Esophagus (tissue), 2 donors: ENCODE measurements around the gene LSAMP. TPM values are rescaled to one million over a fixed set of nuclear protein-coding genes. Genes with fewer than 3 reads are reported as not detected.

ENCODE experiments used
- H3K27ac ChIP-seq, 2 donors: one replicate each; pipeline ENCODE4 v1.5.1; 2013; ENCODE audit warnings: low read depth in 2 of 2, mild to moderate bottlenecking in 2 of 2, inconsistent platforms in 1 of 2, low read length in 1 of 2, moderate library complexity in 1 of 2
- H3K27me3 ChIP-seq, 2 donors: one replicate each; pipeline ENCODE4 v1.6.1; 2013; ENCODE audit warnings: low read length in 2 of 2, control low read depth in 1 of 2, mild to moderate bottlenecking in 1 of 2; ENCODE audit not compliant: insufficient read depth in 2 of 2, control insufficient read depth in 1 of 2
- H3K36me3 ChIP-seq, 2 donors: one replicate each; pipeline ENCODE4 v1.6.1; 2013; ENCODE audit warnings: low read length in 1 of 2; ENCODE audit not compliant: control insufficient read depth in 2 of 2, insufficient read depth in 2 of 2
- H3K4me1 ChIP-seq, 2 donors: one replicate each; pipeline ENCODE4 v1.6.1; 2013; ENCODE audit warnings: low read length in 1 of 2; ENCODE audit not compliant: control insufficient read depth in 2 of 2, insufficient read depth in 2 of 2
- H3K4me3 ChIP-seq, 2 donors: one replicate each; pipeline ENCODE4 v1.5.1; 2013; ENCODE audit warnings: low read length in 2 of 2, mild to moderate bottlenecking in 2 of 2, low read depth in 1 of 2, moderate library complexity in 1 of 2
- H3K9me3 ChIP-seq, 2 donors: one replicate each; pipeline ENCODE4 v1.6.1; 2013; ENCODE audit warnings: mild to moderate bottlenecking in 2 of 2, low read depth in 1 of 2, low read length in 1 of 2, moderate library complexity in 1 of 2; ENCODE audit not compliant: control insufficient read depth in 2 of 2, insufficient read depth in 1 of 2
- WGBS, 2 donors: extraction: QIAGEN DNeasy Blood & Tissue Kit; methylation state at CpG; one replicate each; pipeline ENCODE4 v1.1.7; 2013; 5-methylcytosine and 5-hydroxymethylcytosine counted together
- polyA plus RNA-seq, 2 donors: library from polyadenylated mRNA; stranded (reverse); fragments of 200-250 nt; gene quantifications; one replicate each; pipeline ENCODE4 v1.2.3, GENCODE V29; 2013
- donor health status: healthy with polysubstance abuse.
- donor health status: Bipolar disorder and iron deficiency.

Gene LSAMP
- polyA plus RNA-seq, 2 donors: 0.10 to 0.16 TPM

DNA sequence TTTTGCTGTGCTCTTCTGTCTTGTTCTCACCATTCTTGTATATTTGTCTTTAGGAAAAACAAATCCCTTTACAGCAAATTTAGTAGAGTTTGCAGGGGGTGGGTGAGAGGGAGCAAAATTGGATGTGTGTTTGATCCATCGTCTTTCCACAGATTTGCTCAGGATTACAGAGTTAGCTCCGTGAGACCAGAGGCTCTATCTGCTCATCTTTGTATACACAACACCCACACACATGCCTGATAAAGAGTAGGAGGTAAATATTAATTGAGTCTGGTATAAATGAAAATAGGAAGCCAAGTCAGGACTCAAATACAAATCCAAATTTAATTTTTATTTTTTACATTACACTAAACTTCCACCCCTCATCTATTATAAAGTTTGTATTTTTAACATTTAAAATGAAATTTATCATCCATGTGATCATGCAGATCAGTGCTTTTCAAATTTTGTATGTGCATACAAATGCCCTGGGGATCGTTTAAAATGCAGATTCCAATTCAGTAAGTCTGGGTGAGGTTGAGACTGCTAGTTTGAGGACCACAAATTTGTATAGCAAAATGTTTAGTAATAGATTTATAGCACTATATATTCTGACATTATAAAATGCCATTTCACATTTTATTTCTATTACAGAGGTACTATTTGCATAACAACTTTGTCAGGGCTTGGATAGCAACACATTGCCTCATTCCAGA, 326.7 kb downstream of the LSAMP start:
- H3K36me3 ChIP-seq: no peaks in the 10 kb centered on the region
- no peaks in the 10 kb centered on the region for H3K4me1 ChIP-seq
- WGBS, 2 donors: 39 to 42% methylated on average over 3 of the region's 3 CpGs
- H3K27ac ChIP-seq: no peak overlapping the region
- no peaks in the 10 kb centered on the region for H3K9me3 ChIP-seq
- no peak overlapping the region for H3K4me3 ChIP-seq
- H3K27me3 ChIP-seq: no peaks in the 10 kb centered on the region

DNA sequence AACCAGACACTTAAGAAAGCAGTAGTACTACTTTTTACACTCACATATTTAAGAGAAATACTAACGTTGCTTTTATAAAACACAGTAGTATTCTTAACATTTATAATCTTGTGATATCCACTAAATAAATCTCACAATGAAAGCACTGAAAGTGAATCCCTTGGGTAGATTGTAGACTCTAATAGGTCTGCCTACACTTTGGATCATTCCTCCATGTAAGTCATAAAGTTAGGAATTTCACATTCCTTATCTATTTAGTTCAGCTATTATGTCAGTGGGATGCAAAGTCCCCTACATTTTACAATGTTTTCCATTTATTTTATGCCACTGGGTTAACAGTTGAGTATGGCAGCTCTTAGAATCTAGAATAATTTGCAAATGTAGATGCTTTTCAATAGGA, 330.7 kb downstream of the LSAMP start:
- no peaks in the 10 kb centered on the region for H3K9me3 ChIP-seq
- H3K27ac ChIP-seq: no peak overlapping the region
- H3K4me1 ChIP-seq: no peaks in the 10 kb centered on the region
- H3K36me3 ChIP-seq: no peaks in the 10 kb centered on the region
- H3K27me3 ChIP-seq: no peaks in the 10 kb centered on the region
- H3K4me3 ChIP-seq: no peak overlapping the region
- WGBS, 2 donors: 75 to 77% methylated on average over 1 of the region's 1 CpG

DNA sequence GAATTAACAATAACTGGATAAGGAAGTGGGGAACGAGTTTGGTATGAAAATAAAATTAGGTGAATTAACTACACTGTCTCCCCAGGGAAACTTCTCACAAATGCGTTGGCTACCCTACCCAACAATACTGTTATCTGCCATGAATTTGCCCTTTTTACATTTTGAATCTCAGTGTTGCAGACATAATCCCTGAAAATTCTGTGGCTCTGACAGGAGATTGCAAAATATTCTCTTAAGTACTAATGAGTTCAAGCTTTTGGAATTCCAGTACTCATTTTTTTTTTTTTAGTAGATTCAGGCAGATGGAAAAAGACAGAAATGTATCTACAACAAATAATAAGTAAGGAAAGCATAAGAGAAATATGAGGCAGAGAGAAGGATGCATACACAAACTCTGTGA, 332.6 kb downstream of the LSAMP start:
- 49 to 68% methylated on average over 2 of the region's 2 CpGs for WGBS, 2 donors
- Histone ChIP-seq H3K36me3 (no peaks in the 10 kb centered on the region), H3K27ac (no peak overlapping the region), H3K4me1 (no peaks in the 10 kb centered on the region), H3K9me3 (no peaks in the 10 kb centered on the region), H3K27me3 (no peaks in the 10 kb centered on the region), H3K4me3 (no peak overlapping the region)

DNA sequence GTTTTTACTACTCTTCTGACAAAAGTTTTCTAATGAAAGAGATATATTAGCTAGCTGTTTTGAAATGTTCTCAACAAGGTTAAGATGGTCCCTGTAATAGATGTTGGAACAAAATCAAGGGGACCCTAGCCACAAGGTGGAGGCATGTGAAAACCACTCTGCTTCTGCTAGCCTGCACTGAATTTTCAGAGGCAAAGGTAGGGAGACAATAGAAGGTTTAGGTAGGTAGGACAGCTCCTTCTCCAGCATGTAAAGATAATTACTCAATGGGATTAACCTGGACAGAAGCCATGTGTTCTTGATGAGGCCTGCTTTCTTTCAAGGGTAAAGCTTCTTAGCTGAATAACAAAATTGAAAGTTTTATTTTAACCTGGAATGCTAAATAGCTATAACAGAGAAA, 333.5 kb downstream of the LSAMP start:
- Histone ChIP-seq H3K4me3 (no peak overlapping the region), H3K27me3 (no peaks in the 10 kb centered on the region)

DNA sequence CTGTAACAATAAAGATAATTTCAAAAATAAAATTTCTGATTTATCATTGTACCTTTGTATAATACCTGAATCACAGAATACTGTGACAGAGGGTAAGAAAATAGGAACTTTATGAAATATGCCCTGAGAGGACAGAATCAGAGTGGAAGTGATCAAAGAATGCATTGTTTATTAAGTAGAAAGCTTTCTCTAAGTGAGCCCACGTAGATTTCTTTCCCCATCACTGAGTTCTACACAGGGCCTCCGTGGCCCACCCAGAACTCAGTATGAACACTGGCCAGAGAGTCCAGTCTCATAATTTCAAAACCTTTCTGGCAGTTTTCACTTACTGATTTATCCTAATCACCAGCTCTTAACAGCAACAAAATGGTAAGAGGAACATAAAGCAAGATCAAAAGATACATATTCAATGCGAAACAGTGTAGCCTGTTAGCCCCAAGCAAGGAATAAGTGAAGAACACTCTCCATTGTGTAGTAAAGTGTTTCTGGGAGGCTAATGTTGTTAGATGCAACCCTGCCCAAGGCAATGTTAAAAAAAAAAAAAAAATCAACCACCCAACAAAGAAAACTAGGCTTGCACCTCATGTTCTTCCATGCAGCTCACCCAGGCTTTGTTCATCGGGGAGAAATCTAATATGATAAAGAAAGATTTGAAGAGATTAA, 341.3 kb downstream of the LSAMP start:
- no peaks in the 10 kb centered on the region for H3K4me1 ChIP-seq
- 81% methylated on average over 4 of the region's 4 CpGs for WGBS, 2 donors
- H3K27me3 ChIP-seq: no peaks in the 10 kb centered on the region
- H3K4me3 ChIP-seq: no peak overlapping the region
- no peaks in the 10 kb centered on the region for H3K9me3 ChIP-seq
- no peak overlapping the region for H3K27ac ChIP-seq
- H3K36me3 ChIP-seq: no peaks in the 10 kb centered on the region

More for the DNA sequence above, 333.5 kb downstream of the LSAMP start:
- Histone ChIP-seq H3K4me1 (no peaks in the 10 kb centered on the region), H3K27ac (no peak overlapping the region), H3K36me3 (no peaks in the 10 kb centered on the region), H3K9me3 (no peaks in the 10 kb centered on the region)

DNA sequence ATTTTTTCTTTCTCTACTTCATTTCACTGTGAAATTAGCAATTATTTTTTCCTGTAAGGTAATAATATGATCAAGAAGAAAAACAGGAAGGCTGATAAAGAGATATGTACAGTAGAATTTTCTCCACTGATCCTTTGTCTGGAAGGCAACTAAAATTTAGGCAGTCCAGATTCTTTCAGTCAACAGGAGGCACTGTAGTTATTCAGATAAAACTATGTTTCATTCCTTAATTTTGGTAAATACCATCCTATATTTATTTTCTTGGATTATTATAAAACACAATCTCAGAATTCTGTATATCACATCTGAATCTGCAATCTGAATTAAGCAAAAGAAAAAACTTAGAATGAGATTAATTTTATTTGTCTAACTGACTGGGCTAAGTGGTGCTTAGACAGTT, 343.2 kb downstream of the LSAMP start:
- no peak overlapping the region for H3K4me3 ChIP-seq
- H3K27me3 ChIP-seq: no peaks in the 10 kb centered on the region
- no peaks in the 10 kb centered on the region for H3K36me3 ChIP-seq
- no peak overlapping the region for H3K27ac ChIP-seq
- no peaks in the 10 kb centered on the region for H3K9me3 ChIP-seq
- H3K4me1 ChIP-seq: no peaks in the 10 kb centered on the region

DNA sequence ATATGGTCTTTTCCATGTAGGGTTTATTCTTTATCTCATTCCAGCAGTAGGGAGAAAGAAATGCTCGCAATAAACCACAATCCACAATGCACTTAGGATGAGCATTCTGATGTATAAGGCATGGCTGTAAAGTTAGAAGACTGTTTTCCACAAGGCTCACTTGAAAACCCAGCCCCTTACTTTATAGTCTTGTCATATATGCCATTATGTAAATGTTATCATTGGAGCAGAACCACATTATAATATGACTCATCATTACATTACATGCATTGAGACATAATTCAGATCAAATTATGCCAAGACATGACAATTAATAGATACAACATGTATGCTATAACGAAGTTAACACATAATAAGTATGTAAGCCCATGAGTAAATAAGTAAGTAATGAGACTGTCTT, 348.1 kb downstream of the LSAMP start:
- WGBS, 2 donors: 78 to 81% methylated on average over 2 of the region's 2 CpGs
- no peaks in the 10 kb centered on the region for H3K36me3 ChIP-seq
- H3K27me3 ChIP-seq: no peaks in the 10 kb centered on the region
- H3K4me3 ChIP-seq: no peak overlapping the region
- no peak overlapping the region for H3K27ac ChIP-seq
- no peaks in the 10 kb centered on the region for H3K9me3 ChIP-seq
- H3K4me1 ChIP-seq: no peaks in the 10 kb centered on the region

DNA sequence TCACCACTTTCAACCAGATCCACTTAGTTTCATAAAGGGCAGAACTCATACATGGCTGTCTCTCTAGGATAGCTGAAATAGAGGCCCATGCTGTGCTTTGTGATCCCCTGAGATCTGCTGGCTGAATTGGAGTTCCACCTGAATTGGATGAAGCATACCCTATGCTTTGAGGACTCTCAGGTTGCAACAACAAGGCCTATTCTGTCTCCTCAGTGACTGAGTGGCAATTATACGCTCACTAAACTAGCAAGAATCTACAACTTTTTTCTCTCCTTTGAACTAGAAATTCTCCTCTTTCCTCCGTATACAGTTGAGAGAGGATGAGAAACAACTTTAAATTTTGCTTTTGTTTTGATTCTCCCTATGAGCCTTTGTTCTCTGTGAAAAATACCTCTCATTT, 348.7 kb downstream of the LSAMP start:
- Histone ChIP-seq H3K36me3 (no peaks in the 10 kb centered on the region), H3K4me3 (no peak overlapping the region), H3K9me3 (no peaks in the 10 kb centered on the region), H3K4me1 (no peaks in the 10 kb centered on the region), H3K27me3 (no peaks in the 10 kb centered on the region), H3K27ac (no peak overlapping the region)
- WGBS, 2 donors: 88 to 95% methylated on average over 2 of the region's 2 CpGs

DNA sequence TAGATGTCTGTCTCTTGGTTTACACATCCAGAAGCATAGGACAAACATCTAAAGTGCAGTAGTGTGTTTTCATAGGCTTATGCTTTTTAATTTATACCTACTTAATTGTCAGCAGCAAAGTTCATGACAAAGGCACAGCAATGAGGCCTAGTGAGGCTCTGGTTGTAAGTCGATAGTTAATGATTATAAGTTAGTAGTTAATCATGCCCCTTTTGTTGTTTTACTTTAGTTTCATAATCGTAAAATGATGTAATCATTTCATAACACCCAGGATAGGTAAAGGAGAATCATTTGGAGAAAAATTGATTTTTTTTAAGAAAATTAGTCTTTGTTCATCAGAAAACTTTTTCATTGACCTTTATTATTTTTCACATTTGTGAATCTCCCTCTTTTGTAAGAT, 351.9 kb downstream of the LSAMP start:
- 58 to 79% methylated on average over 2 of the region's 2 CpGs for WGBS, 2 donors
- Histone ChIP-seq H3K27me3 (no peaks in the 10 kb centered on the region), H3K36me3 (no peaks in the 10 kb centered on the region), H3K4me3 (no peak overlapping the region), H3K9me3 (no peaks in the 10 kb centered on the region), H3K4me1 (no peaks in the 10 kb centered on the region), H3K27ac (no peak overlapping the region)

DNA sequence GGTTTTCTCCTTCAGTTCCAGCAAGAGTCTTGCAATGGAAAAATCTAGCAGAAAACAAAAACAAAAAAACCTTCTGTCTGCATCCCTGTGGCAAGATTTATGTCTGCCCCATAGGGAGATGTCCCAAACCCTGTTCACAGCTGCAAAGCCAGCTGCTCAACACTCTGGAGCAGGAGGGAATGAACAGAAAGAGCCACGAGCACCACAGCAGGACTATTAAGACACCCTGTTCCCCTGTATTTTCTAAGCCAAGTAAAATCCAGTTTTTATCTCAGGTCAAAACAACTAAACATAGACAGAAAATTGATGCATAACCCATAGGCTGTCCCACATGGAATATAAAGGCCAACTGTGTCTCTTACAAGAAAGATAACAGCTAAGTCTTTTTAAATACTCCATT, 357.9 kb downstream of the LSAMP start:
- Histone ChIP-seq H3K4me1 (no peaks in the 10 kb centered on the region), H3K4me3 (no peak overlapping the region), H3K36me3 (no peaks in the 10 kb centered on the region), H3K27ac (no peak overlapping the region), H3K27me3 (peaks cover 0 to 2% of the 10 kb centered on the region in 2 donors), H3K9me3 (no peaks in the 10 kb centered on the region)
- WGBS, 2 donors: 42 to 58% methylated on average over 1 of the region's 1 CpG
